ENCODE data around the gene ZNF337. TPM values are rescaled to one million over a fixed set of nuclear protein-coding genes. Genes with fewer than 3 reads are reported as not detected.
"Not testable (repeated sequence)": the region's sequence is repeated elsewhere in the genome, so short reads cannot be mapped to it uniquely, and the experiment has no call there.

Gene ZNF337
- total RNA-seq, 1 donor from 2014 or later = 8.0 TPM

DNA sequence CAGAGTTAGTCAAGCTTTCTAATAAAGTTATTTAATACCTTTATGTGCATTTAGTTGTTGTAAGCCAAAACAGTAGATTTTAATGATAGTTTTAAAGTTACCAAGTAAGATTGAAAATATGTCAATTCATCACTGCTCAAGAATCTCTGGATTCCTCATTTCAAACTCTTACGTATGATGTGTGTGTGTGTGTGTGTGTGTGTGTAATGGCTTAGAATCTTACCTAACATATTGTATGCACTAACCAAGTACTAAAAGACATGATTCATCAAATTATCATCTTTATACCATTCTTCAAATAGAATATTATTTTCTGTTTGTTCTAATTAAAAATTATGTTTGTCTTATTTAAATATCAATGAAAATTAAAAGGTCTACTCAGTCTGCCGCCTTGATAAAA, 41.5 kb upstream of the ZNF337 start:
- TF ChIP-seq, protein P1, sequence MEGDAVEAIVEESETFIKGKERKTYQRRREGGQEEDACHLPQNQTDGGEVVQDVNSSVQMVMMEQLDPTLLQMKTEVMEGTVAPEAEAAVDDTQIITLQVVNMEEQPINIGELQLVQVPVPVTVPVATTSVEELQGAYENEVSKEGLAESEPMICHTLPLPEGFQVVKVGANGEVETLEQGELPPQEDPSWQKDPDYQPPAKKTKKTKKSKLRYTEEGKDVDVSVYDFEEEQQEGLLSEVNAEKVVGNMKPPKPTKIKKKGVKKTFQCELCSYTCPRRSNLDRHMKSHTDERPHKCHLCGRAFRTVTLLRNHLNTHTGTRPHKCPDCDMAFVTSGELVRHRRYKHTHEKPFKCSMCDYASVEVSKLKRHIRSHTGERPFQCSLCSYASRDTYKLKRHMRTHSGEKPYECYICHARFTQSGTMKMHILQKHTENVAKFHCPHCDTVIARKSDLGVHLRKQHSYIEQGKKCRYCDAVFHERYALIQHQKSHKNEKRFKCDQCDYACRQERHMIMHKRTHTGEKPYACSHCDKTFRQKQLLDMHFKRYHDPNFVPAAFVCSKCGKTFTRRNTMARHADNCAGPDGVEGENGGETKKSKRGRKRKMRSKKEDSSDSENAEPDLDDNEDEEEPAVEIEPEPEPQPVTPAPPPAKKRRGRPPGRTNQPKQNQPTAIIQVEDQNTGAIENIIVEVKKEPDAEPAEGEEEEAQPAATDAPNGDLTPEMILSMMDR (conservative IDR thresholded peaks at IDR 0.05; ENCODE audit: low read depth, low read length) = no peak
- DNase-seq (ENCODE audit: low read depth) = no peak

DNA sequence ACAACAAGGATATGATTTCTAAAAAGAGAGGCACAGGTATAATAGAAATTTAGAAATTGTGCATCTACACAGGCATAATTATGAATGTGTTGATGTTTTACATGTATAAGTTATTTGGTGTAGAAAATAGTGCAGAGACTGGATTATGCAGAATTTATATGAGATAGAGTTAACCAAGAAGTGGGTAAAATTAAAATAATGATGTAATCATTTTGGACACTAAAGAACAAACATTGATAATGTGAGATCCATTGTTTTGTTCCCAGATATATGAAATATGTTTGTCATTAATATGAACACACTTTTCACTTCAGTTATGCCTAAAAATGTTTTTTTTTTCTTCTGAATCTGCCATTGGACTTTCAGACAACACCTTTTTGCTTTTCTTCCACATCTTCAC, 37.2 kb upstream of the ZNF337 start:
- TF ChIP-seq, protein P1 (conservative IDR thresholded peaks at IDR 0.05; ENCODE audit: low read depth, low read length) = no peak
- H3K4me3 ChIP-seq (ENCODE audit: low read depth, low read length) = no peak overlapping the region
- DNase-seq (ENCODE audit: low read depth) = no peak

More for the DNA sequence above, 41.5 kb upstream of the ZNF337 start:
- H3K4me3 ChIP-seq (ENCODE audit: low read depth, low read length) = no peak overlapping the region

DNA sequence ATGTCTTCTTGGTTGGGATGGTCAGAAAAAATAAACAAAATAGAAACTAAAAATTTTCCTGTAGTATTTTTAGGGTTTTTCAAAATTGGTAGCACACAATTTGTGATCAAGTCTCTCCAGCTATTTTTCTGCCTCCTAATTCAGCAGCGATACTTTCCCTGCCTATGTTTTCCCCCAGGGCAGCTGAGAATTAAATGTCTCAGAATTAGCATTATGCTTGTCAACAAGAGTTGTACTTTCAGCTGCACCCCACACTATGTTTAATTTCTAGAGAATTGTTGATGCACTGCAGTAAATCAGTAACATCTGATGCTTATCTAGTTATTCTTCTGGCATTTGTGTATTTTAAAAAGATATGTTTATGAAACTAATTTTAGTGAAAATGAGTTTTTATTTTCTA, 34.2 kb upstream of the ZNF337 start:
- TF ChIP-seq, protein P1 (conservative IDR thresholded peaks at IDR 0.05; ENCODE audit: low read depth, low read length) = no peak
- DNase-seq (ENCODE audit: low read depth) = no peak
- H3K4me3 ChIP-seq (ENCODE audit: low read depth, low read length) = no peak overlapping the region

DNA sequence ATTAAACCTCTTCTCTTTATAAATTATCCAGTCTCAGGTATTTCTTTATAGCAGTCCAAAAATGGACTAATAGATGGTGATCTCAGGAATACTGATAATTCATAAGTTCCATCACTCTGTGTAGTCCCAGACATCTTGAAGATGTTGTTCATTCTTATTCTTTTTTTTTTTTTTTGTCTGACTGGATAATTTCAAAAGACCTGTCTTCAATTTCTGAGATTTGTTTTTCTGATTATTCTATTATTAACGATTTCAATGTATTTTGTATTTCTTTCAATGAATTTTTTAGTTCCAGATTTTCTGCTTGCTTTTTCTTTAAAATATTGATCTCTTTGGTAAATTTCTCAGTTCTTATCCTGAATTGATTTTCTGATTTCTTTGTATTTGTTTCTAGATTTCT, 29.7 kb upstream of the ZNF337 start:
- DNase-seq (ENCODE audit: low read depth) = no peak
- TF ChIP-seq, protein P1 (conservative IDR thresholded peaks at IDR 0.05; ENCODE audit: low read depth, low read length) = no peak
- no peak overlapping the region for H3K4me3 ChIP-seq (ENCODE audit: low read depth, low read length)

DNA sequence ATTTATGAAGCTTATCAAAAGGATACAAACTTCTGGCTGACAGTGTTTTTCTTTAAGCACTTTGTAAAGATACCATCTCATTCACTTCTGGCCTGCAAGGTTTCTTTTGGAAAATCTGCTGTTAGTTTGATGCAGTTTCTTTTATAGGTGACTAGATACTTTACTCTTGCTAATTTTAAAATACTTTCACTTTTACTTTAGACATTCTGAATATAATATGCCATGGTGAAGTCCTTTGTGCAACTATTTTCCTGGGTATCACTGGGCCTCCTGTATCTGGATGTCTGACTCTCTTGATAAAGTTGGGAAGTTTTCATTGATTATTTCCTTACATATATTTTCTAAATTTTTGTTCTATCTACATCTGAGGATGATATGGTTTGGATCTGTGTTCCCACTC, 29.0 kb upstream of the ZNF337 start:
- TF ChIP-seq, protein P1 (conservative IDR thresholded peaks at IDR 0.05; ENCODE audit: low read depth, low read length) = no peak
- H3K4me3 ChIP-seq (ENCODE audit: low read depth, low read length) = no peak overlapping the region
- DNase-seq (ENCODE audit: low read depth) = no peak

DNA sequence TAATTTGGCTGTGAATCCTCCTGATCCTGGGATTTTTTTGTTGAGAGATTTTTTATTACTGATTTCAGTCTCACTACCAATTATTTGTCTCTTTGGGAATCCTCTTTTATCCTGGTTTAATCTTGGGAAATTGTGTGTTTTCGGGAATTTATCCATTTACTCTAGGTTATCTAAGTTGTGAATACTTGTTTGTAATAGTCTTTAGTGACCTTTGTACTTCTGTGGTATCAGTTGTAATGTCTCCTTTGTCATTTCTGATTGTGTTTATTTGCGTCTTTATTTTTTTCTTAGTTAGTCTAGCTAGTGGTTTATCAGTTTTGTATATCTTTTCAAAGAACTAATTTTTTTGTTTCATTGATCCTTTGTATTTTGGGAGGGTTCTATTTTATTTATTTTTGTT, 27.3 kb upstream of the ZNF337 start:
- H3K4me3 ChIP-seq (ENCODE audit: low read depth, low read length) = no peak overlapping the region
- TF ChIP-seq, protein P1 (conservative IDR thresholded peaks at IDR 0.05; ENCODE audit: low read depth, low read length) = no peak
- DNase-seq (ENCODE audit: low read depth) = no peak

DNA sequence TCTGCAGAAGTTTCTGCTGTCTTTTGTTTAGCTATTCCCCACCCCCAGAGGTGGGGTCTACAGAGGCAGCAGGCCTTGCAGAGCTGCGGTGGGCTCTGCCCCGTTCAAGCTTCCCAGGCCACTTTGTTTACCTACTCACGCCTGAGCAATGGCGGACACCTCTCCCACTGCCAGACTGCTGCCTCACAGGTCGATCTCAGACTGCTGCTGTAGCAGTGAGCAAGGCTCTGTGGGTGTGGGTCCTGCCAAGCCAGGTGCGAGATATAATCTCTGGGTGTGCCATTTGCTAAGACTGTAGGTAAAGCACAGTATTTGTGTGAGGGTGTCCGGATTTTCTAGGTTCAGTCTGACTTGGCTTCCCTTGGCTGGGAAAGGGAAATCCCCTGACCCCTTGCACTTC, 23.6 kb upstream of the ZNF337 start:
- TF ChIP-seq, protein P1 (conservative IDR thresholded peaks at IDR 0.05; ENCODE audit: low read depth, low read length) = no peak
- no peak for DNase-seq (ENCODE audit: low read depth)
- H3K4me3 ChIP-seq (ENCODE audit: low read depth, low read length) = no peak overlapping the region

DNA sequence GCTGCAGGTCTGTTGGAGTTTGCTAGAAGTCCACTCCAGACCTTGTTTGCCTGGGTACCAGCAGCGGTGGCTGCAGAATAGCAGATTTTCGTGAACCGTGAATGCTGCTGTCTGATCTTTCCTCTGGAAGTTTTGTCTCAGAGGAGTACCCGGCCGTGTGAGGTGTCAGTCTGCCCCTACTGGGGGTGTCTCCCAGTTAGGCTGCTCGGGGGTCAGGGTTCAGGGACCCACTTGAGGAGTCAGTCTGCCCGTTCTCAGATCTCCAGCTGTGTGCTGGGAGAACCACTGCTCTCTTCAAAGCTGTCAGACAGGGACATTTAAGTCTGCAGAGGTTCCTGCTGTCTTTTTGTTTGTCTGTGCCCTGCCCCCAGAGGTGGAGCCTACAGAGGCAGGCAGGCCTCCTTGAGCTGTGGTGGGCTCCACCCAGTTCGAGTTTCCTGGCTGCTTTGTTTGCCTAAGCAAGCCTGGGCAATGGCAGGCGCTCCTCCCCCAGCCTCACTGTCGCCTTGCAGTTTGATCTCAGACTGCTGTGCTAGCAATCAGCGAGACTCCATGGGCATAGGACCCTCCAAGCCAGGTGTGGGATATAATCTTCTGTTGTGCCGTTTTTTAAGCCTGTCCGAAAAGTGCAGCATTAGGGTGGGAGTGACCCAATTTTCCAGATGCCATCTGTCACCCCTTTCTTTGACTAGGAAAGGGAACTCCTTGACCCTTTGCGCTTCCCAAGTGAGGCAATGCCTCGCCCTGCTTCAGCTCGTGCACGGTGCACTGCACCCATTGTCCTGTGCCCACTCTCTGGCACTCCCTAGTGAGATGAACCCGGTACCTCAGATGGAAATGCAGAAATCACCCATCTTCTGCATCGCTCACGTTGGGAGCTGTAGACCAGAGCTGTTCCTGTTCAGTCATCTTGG, 22.5 kb upstream of the ZNF337 start:
- not testable (repeated sequence) for H3K4me3 ChIP-seq (ENCODE audit: low read depth, low read length); DNase-seq (ENCODE audit: low read depth)
